ENCODE data around the gene S100A6. TPM values are rescaled to one million over a fixed set of nuclear protein-coding genes. Genes with fewer than 3 reads are reported as not detected.

The S100A6 gene
- total and polyA plus RNA-seq, 4 experiments from 2014 or later = 342 to 918 (median 602) TPM

DNA sequence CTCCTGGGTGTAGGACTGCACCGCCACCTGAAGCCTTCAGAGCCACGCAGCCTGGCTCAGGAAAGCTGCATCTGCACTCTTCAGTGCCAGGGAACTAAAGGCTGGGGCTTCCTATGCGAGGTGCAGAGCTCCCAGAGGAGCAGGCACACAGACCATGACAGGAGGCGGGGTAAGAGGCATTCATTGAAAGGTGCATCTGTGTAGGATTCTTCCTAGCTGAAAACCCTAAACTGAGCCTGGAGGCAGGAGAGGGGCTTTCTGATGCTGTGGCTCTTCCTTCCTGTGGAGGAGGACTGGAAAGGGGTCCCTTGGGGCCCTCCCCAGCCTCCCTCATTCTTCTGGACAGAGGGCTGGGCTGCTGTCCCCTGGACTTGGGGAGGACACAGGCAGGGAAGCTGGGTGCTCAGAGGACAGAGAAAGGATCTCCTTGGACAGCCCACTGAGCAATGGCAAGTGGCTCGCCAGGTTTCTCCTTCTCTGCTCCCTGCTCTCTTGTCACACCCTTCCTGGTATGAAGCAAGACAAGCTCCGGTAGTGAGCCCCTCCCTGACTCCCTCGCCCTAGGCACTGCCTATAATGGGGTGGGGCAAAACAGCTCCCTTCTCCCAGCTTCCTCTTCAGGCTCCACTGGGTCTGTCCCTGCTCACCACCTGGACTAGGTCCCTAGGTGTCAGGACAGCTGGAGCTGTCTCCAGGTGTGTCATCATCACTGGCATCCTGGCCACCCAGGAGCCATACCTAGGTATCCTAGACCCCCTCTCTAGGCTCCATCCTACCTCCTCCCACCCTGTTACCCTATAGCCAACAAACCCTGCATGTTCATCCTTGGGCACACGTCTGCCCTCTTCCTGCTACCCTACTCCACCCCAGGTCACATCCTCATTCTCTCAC is 20.0 kb downstream of the S100A6 start:
- Mint-ChIP-seq H3K9me3 (no peaks in the 10 kb centered on the region), H3K27ac (peak overlapping the region in 3 of 7 donors; percentile 13 to 78 (median 64))
- H3K4me1 ChIP-seq (ENCODE audit: insufficient read depth, low read length) = peaks cover 10% of the 10 kb centered on the region

DNA sequence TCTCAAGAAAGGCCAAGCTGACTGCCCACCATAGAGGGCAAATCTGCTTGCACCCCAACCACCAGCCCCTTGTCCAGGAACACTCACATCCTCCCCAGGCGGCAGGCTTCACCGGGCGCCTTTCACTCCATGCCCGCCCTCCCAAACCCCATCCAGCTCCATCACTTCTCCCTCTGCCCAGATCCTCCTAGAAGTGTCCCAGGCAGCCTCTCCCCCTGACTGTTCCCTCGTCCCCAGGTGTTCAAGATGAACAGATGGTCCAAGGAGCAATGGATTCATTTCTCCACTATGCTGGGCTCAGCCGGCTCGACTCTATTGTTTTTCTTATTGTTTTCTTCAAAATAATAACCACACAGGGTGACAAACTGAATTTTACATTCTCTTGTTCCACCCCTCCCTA is 22.1 kb downstream of the S100A6 start:
- H3K4me1 Mint-ChIP-seq = peaks cover 3 to 11% (median 6%) of the 10 kb centered on the region in 4 donors
- no peak overlapping the region for H3K4me3 Mint-ChIP-seq
- H3K27me3 ChIP-seq (ENCODE audit: insufficient read depth, low read length) = no peaks in the 10 kb centered on the region
- no peaks in the 10 kb centered on the region for H3K9me3 Mint-ChIP-seq
- no peak overlapping the region for H3K27ac ChIP-seq (ENCODE audit: low read depth, low read length)
- no peaks in the 10 kb centered on the region for H3K36me3 ChIP-seq (ENCODE audit: insufficient read depth, low read length)
- H3K4me1 ChIP-seq (ENCODE audit: insufficient read depth, low read length) = peaks cover 10% of the 10 kb centered on the region
- H3K9me3 ChIP-seq (ENCODE audit: control insufficient read depth in 1 of 2, low read length in 2 of 2) = no peaks in the 10 kb centered on the region
- no peak for DNase-seq
- no peak overlapping the region for H3K4me3 ChIP-seq (ENCODE audit: low read length in 2 of 2)
- intact Hi-C loops (cut with micrococcal nuclease) = no loop called here
- ChIA-PET CTCF (ENCODE audit: partially characterized antibody) (interaction anchor here (0.7 to 12.4 kb wide), 5 partner anchors 19 to 100 kb away, joined by 3 to 243 read pairs (median 7); no protein-coding TSS in a partner anchor), POLR2A (ENCODE audit: partially characterized antibody) (no interaction called here)
- peak overlapping the region in 1 of 7 donors; percentile 36 for H3K27ac Mint-ChIP-seq
- H3K36me3 Mint-ChIP-seq = no peaks in the 10 kb centered on the region
- no peaks in the 10 kb centered on the region for H3K27me3 Mint-ChIP-seq

More for the DNA sequence above, 20.0 kb downstream of the S100A6 start:
- intact Hi-C loops (cut with micrococcal nuclease) = no loop called here
- H3K27ac ChIP-seq (ENCODE audit: low read depth, low read length) = no peak overlapping the region
- H3K36me3 Mint-ChIP-seq = no peaks in the 10 kb centered on the region
- ChIA-PET POLR2A (ENCODE audit: partially characterized antibody) (interaction anchor here (1.0 to 3.9 kb wide), 3 partner anchors 9 to 155 kb away, joined by 3 to 29 read pairs (median 3); partner anchors contain the start of genes ILF2 and S100A6), CTCF (ENCODE audit: partially characterized antibody) (interaction anchor here (0.9 to 12.4 kb wide), 5 partner anchors 10 to 55 kb away, joined by 3 to 243 read pairs (median 9); partner anchors contain the start of gene S100A6)
- H3K4me3 ChIP-seq (ENCODE audit: low read length in 2 of 2) = no peak overlapping the region
- no peaks in the 10 kb centered on the region for H3K27me3 Mint-ChIP-seq
- H3K9me3 ChIP-seq (ENCODE audit: control insufficient read depth in 1 of 2, low read length in 2 of 2) = no peaks in the 10 kb centered on the region
- no peaks in the 10 kb centered on the region for H3K27me3 ChIP-seq (ENCODE audit: insufficient read depth, low read length)
- H3K4me1 Mint-ChIP-seq = peaks cover 5 to 10% (median 7%) of the 10 kb centered on the region in 4 donors
- no peak overlapping the region for H3K4me3 Mint-ChIP-seq
- no peak for DNase-seq
- H3K36me3 ChIP-seq (ENCODE audit: insufficient read depth, low read length) = no peaks in the 10 kb centered on the region

- Mint-ChIP-seq H3K27me3 (no peaks in the 10 kb centered on the region), H3K9me3 (no peaks in the 10 kb centered on the region), H3K4me1 (peaks cover 3 to 11% (median 5%) of the 10 kb centered on the region in 4 donors), H3K4me3 (no peak overlapping the region), H3K36me3 (no peaks in the 10 kb centered on the region), H3K27ac (peak overlapping the region in 2 of 7 donors; percentile 36 to 68)
- intact Hi-C loops (cut with micrococcal nuclease) = no loop called here
- no peak for DNase-seq
- Histone ChIP-seq H3K4me1 (ENCODE audit: insufficient read depth, low read length) (peaks cover 10% of the 10 kb centered on the region), H3K27ac (ENCODE audit: low read depth, low read length) (no peak overlapping the region), H3K9me3 (ENCODE audit: control insufficient read depth in 1 of 2, low read length in 2 of 2) (no peaks in the 10 kb centered on the region), H3K36me3 (ENCODE audit: insufficient read depth, low read length) (no peaks in the 10 kb centered on the region), H3K27me3 (ENCODE audit: insufficient read depth, low read length) (no peaks in the 10 kb centered on the region), H3K4me3 (ENCODE audit: low read length in 2 of 2) (no peak overlapping the region)
- CTCF ChIA-PET (ENCODE audit: partially characterized antibody) = interaction anchor here (0.7 to 12.4 kb wide), 3 partner anchors 19 to 58 kb away, joined by 3 to 243 read pairs (median 74); no protein-coding TSS in a partner anchor
- POLR2A ChIA-PET (ENCODE audit: partially characterized antibody) = no interaction called here
Measured at GRCh38 chr1:153513023-153513422, 22.8 kb downstream of the S100A6 start.

GRCh38 chr1:153510984-153511410 is 24.8 kb downstream of the S100A6 start:
- H3K4me1 Mint-ChIP-seq = peaks cover 3 to 8% (median 5%) of the 10 kb centered on the region in 4 donors
- no peaks in the 10 kb centered on the region for H3K27me3 ChIP-seq (ENCODE audit: insufficient read depth, low read length)
- H3K27ac ChIP-seq (ENCODE audit: low read depth, low read length) = no peak overlapping the region
- peak; percentile 67 to 72 (median 69) for DNase-seq
- H3K27me3 Mint-ChIP-seq = no peaks in the 10 kb centered on the region
- H3K27ac Mint-ChIP-seq = peak overlapping the region in 3 of 7 donors; percentile 30 to 49 (median 32)
- no peaks in the 10 kb centered on the region for H3K36me3 Mint-ChIP-seq
- H3K9me3 ChIP-seq (ENCODE audit: control insufficient read depth in 1 of 2, low read length in 2 of 2) = no peaks in the 10 kb centered on the region
- intact Hi-C loops (cut with micrococcal nuclease) = loop anchor here (1.0 to 2.0 kb wide), 3 partner anchors 22 to 476 kb away; partner anchors contain the start of gene RAB13
- POLR2A ChIA-PET (ENCODE audit: partially characterized antibody) = interaction anchor here (1.1 to 3.3 kb wide), 6 partner anchors 21 to 480 kb away, joined by 3 to 18 read pairs (median 8); partner anchors contain the start of genes RPS27 and S100A6
- CTCF ChIA-PET (ENCODE audit: partially characterized antibody) = interaction anchor here (0.7 to 12.4 kb wide), 41 partner anchors 10 to 280 kb away, joined by 3 to 243 read pairs (median 4); partner anchors contain the start of genes CHTOP, S100A1, S100A13 and S100A14
- H3K4me1 ChIP-seq (ENCODE audit: insufficient read depth, low read length) = peaks cover 8% of the 10 kb centered on the region
- no peak overlapping the region for H3K4me3 ChIP-seq (ENCODE audit: low read length in 2 of 2)
- no peaks in the 10 kb centered on the region for H3K9me3 Mint-ChIP-seq
- no peaks in the 10 kb centered on the region for H3K36me3 ChIP-seq (ENCODE audit: insufficient read depth, low read length)
- H3K4me3 Mint-ChIP-seq = no peak overlapping the region

GRCh38 chr1:153509729-153510354 is 25.9 kb downstream of the S100A6 start:
- Mint-ChIP-seq H3K27me3 (no peaks in the 10 kb centered on the region), H3K27ac (peak overlapping the region in 1 of 7 donors; percentile 19), H3K36me3 (no peaks in the 10 kb centered on the region), H3K9me3 (no peaks in the 10 kb centered on the region), H3K4me3 (no peak overlapping the region), H3K4me1 (peaks cover 3 to 6% (median 5%) of the 10 kb centered on the region in 4 donors)
- peak; percentile 52 to 66 (median 58) for DNase-seq
- ChIA-PET CTCF (ENCODE audit: partially characterized antibody) (interaction anchor here (0.6 to 12.4 kb wide), 24 partner anchors 11 to 476 kb away, joined by 3 to 243 read pairs (median 4); partner anchors contain the start of genes RAB13, S100A14, S100A2 and S100A4), POLR2A (ENCODE audit: partially characterized antibody) (interaction anchor here (1.0 to 3.3 kb wide), 7 partner anchors 22 to 481 kb away, joined by 3 to 18 read pairs (median 8); partner anchors contain the start of genes RPS27, S100A5 and S100A6)
- Histone ChIP-seq H3K4me1 (ENCODE audit: insufficient read depth, low read length) (no peaks in the 10 kb centered on the region), H3K36me3 (ENCODE audit: insufficient read depth, low read length) (no peaks in the 10 kb centered on the region), H3K27me3 (ENCODE audit: insufficient read depth, low read length) (no peaks in the 10 kb centered on the region), H3K27ac (ENCODE audit: low read depth, low read length) (no peak overlapping the region), H3K9me3 (ENCODE audit: control insufficient read depth in 1 of 2, low read length in 2 of 2) (no peaks in the 10 kb centered on the region), H3K4me3 (ENCODE audit: low read length in 2 of 2) (no peak overlapping the region)
- intact Hi-C loops (cut with micrococcal nuclease) = loop anchor here (1.0 to 2.0 kb wide), 3 partner anchors 107 to 477 kb away; partner anchors contain the start of gene RAB13

- H3K27me3 Mint-ChIP-seq = no peaks in the 10 kb centered on the region
- no peak overlapping the region for H3K27ac Mint-ChIP-seq
- no peaks in the 10 kb centered on the region for H3K36me3 ChIP-seq (ENCODE audit: insufficient read depth, low read length)
Measured at GRCh38 chr1:153509036-153509435, 26.8 kb downstream of the S100A6 start.

More at GRCh38 chr1:153509036-153509435, 26.8 kb downstream of the S100A6 start:
- ChIA-PET POLR2A (ENCODE audit: partially characterized antibody) (interaction anchor here (3.3 kb wide), 1 partner anchor 23 kb away, joined by 18 read pairs; no protein-coding TSS in a partner anchor), CTCF (ENCODE audit: partially characterized antibody) (interaction anchor here (1.1 to 12.4 kb wide), 10 partner anchors 12 to 225 kb away, joined by 3 to 243 read pairs (median 36); partner anchors contain the start of genes S100A14, S100A2 and S100A4)
- Mint-ChIP-seq H3K36me3 (no peaks in the 10 kb centered on the region), H3K9me3 (no peaks in the 10 kb centered on the region), H3K4me1 (peaks cover 3 to 6% (median 5%) of the 10 kb centered on the region in 4 donors), H3K4me3 (no peak overlapping the region)
- intact Hi-C loops (cut with micrococcal nuclease) = loop anchor here (1.0 kb wide), 2 partner anchors 108 to 240 kb away; no protein-coding TSS in a partner anchor
- Histone ChIP-seq H3K27ac (ENCODE audit: low read depth, low read length) (no peak overlapping the region), H3K9me3 (ENCODE audit: control insufficient read depth in 1 of 2, low read length in 2 of 2) (no peaks in the 10 kb centered on the region), H3K4me1 (ENCODE audit: insufficient read depth, low read length) (no peaks in the 10 kb centered on the region), H3K4me3 (ENCODE audit: low read length in 2 of 2) (no peak overlapping the region), H3K27me3 (ENCODE audit: insufficient read depth, low read length) (no peaks in the 10 kb centered on the region)
- DNase-seq = no peak

Measured in CD4-positive, alpha-beta memory T cell (primary cell).